Ishikawa (cell line): Measurements from ENCODE around the gene TUT1.

ENCODE experiments used
- CEBPB ChIP-seq: IDR thresholded peaks from 2 replicates; pipeline ENCODE4 v1.6.1; 2012
- CREB1 ChIP-seq: IDR thresholded peaks from 2 replicates; pipeline ENCODE4 v1.6.1; 2012; ENCODE audit warnings: low read depth
- EGR1 ChIP-seq: IDR thresholded peaks from 2 replicates; pipeline ENCODE4 v1.6.1; 2012
- EP300 ChIP-seq: IDR thresholded peaks from 2 replicates; pipeline ENCODE4 v1.6.1; 2012; ENCODE audit warnings: borderline replicate concordance
- FOXM1 ChIP-seq: IDR thresholded peaks from 2 replicates; pipeline ENCODE4 v1.6.1; 2012; ENCODE audit warnings: low read depth, borderline replicate concordance
- NFIC ChIP-seq: IDR thresholded peaks from 2 replicates; pipeline ENCODE4 v1.6.1; 2012
- RAD21 ChIP-seq: IDR thresholded peaks from 2 replicates; pipeline ENCODE4 v1.6.1; 2012; ENCODE audit warnings: low read depth
- TAF1 ChIP-seq: IDR thresholded peaks from 2 replicates; pipeline ENCODE4 v1.6.1; 2012; ENCODE audit warnings: low read depth, mild to moderate bottlenecking
- TCF12 ChIP-seq: IDR thresholded peaks from 2 replicates; pipeline ENCODE4 v1.6.1; 2012; ENCODE audit warnings: low read depth
- TEAD4 ChIP-seq: IDR thresholded peaks from 2 replicates; pipeline ENCODE4 v1.6.1; 2012
- YY1 ChIP-seq: IDR thresholded peaks from 2 replicates; pipeline ENCODE4 v1.6.1; 2012; ENCODE audit warnings: low read depth
- ZBTB7A ChIP-seq: IDR thresholded peaks from 2 replicates; pipeline ENCODE4 v1.6.1; 2012; ENCODE audit warnings: low read depth
- TF ChIP-seq, protein P1 (sequence below): IDR thresholded peaks from 2 replicates; pipeline ENCODE4 v1.6.1; 2012; ENCODE audit warnings: low read depth, mild to moderate bottlenecking
- TF ChIP-seq, protein P2 (sequence below): IDR thresholded peaks from 2 replicates; pipeline ENCODE4 v1.6.1; 2012
- TF ChIP-seq, protein P3 (sequence below): IDR thresholded peaks from 2 replicates; pipeline ENCODE4 v1.6.1; 2012

TUT1 gene

DNA sequence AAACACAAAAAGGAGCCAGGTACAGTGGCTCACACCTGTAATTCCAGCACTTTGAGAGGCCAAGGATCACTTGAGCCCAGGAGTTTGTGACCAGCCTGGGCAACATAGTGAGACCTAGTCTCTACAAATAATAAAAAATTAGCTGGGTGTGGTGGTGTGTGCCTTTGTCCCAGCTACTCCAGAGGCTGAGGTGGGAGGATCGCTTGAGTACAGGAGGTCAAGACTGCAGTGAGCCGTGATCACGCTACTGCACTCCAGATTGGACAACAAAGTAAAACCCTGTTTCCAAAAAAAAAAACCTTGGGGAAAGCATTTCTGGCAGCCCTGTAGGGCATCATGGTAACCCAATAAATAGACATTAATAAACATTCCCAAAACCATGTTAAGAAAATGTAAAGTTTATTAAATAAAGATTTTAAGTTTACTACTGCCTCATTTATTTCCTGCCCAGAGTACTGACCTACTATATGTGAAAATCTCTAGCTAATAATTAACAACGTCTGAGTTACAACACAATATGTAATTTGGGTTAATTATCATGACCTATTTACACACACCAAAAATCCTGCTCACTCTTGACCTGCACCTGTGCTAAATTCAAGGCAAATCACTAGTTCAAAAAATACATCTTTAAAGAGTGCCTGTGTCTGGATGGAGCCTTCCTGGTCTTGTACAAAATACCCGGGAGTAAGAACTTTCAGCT is 26.1 kb downstream of the TUT1 start:
- no peak for TF ChIP-seq ZBTB7A
- TF ChIP-seq FOXM1: no peak
- no peak for TF ChIP-seq CEBPB
- TF ChIP-seq CREB1: no peak
- TF ChIP-seq RAD21: no peak
- no peak for TF ChIP-seq TAF1
- TF ChIP-seq, protein P1, sequence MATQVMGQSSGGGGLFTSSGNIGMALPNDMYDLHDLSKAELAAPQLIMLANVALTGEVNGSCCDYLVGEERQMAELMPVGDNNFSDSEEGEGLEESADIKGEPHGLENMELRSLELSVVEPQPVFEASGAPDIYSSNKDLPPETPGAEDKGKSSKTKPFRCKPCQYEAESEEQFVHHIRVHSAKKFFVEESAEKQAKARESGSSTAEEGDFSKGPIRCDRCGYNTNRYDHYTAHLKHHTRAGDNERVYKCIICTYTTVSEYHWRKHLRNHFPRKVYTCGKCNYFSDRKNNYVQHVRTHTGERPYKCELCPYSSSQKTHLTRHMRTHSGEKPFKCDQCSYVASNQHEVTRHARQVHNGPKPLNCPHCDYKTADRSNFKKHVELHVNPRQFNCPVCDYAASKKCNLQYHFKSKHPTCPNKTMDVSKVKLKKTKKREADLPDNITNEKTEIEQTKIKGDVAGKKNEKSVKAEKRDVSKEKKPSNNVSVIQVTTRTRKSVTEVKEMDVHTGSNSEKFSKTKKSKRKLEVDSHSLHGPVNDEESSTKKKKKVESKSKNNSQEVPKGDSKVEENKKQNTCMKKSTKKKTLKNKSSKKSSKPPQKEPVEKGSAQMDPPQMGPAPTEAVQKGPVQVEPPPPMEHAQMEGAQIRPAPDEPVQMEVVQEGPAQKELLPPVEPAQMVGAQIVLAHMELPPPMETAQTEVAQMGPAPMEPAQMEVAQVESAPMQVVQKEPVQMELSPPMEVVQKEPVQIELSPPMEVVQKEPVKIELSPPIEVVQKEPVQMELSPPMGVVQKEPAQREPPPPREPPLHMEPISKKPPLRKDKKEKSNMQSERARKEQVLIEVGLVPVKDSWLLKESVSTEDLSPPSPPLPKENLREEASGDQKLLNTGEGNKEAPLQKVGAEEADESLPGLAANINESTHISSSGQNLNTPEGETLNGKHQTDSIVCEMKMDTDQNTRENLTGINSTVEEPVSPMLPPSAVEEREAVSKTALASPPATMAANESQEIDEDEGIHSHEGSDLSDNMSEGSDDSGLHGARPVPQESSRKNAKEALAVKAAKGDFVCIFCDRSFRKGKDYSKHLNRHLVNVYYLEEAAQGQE: no peak
- no peak for TF ChIP-seq NFIC
- no peak for TF ChIP-seq EGR1
- TF ChIP-seq TEAD4: no peak
- TF ChIP-seq EP300: no peak

DNA sequence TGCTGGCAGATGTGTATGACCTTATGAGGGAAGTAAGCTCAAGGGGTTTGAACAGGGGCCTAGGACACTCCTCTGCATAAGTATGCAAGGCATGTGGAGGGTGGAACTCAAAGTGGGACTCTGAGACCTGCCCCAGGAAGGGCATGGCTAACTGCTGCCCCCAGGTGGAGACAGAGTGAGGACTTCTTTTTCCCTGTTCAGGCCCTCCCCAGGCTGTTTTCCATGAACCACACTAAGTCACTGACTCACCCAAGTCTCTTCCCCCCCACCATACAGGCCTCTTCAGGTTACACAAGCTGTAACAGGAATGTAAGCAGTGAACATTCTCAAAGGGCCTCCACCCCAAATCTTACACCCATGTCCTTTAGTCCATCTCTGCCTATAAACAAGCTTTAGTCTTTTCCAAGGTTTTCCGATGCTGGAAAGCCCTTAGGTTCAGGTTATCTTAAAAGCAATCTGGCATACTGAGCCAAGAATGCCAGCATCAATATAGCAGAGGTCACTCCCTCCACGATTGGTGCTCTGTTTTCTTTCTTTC is 30.7 kb downstream of the TUT1 start:
- 0 out of 2 replicates have a peak, but pooled peaks have one; percentile 9 for TF ChIP-seq NFIC
- TF ChIP-seq TEAD4: peak; percentile 81
- no peak for TF ChIP-seq CREB1
- no peak for TF ChIP-seq YY1
- peak; percentile 77 for TF ChIP-seq RAD21
- no peak for TF ChIP-seq FOXM1
- 0 out of 2 replicates have a peak, but pooled peaks have one; percentile 38 for TF ChIP-seq TCF12

DNA sequence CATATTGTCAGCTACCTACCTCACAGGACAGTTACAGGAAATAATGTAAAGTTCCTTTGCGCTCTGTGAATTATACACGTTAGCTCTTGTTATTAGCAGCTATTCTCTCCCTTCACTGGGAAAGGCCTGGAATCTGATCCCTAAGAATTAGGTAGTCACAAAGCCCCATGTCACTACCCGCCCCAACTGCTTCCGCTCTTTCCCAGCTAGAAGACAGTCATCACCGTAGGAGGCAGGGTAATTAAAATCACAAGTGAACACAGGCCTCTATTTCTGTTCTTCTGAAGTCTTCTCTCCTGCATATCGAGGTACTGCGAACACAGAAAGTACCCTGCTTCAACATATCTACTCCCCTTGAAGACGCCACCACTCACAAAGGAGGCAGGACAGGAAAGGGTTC is 32.1 kb downstream of the TUT1 start:
- TF ChIP-seq CEBPB: no peak

DNA sequence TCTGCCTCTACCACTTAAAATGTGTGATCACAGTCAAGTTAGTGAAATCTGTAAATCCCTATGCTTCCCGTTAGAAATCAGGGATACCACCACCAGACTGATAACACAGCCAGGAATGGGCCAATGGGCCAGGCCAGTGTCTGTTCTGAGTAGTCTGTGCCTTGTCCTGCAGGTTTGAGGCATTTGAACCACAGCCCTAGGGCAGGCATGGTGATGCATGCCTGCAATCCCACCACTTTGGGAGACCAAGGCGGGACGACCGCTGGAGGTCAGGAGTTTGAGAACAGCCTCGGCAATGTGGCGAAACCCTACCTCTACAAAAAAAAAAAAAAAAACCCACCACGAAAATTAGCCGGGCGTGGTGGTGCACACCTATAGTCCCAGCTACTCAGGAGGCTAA is 32.7 kb downstream of the TUT1 start:
- TF ChIP-seq ZBTB7A (no peak), EGR1 (no peak), YY1 (no peak), TEAD4 (no peak), EP300 (no peak), CREB1 (no peak), TAF1 (no peak), NFIC (no peak), CEBPB (no peak), RAD21 (no peak), TCF12 (no peak), FOXM1 (no peak)
- TF ChIP-seq, protein P2, sequence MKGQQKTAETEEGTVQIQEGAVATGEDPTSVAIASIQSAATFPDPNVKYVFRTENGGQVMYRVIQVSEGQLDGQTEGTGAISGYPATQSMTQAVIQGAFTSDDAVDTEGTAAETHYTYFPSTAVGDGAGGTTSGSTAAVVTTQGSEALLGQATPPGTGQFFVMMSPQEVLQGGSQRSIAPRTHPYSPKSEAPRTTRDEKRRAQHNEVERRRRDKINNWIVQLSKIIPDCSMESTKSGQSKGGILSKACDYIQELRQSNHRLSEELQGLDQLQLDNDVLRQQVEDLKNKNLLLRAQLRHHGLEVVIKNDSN: no peak
- TF ChIP-seq, protein P3, sequence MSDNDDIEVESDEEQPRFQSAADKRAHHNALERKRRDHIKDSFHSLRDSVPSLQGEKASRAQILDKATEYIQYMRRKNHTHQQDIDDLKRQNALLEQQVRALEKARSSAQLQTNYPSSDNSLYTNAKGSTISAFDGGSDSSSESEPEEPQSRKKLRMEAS: no peak
- TF ChIP-seq, protein P1: no peak

DNA sequence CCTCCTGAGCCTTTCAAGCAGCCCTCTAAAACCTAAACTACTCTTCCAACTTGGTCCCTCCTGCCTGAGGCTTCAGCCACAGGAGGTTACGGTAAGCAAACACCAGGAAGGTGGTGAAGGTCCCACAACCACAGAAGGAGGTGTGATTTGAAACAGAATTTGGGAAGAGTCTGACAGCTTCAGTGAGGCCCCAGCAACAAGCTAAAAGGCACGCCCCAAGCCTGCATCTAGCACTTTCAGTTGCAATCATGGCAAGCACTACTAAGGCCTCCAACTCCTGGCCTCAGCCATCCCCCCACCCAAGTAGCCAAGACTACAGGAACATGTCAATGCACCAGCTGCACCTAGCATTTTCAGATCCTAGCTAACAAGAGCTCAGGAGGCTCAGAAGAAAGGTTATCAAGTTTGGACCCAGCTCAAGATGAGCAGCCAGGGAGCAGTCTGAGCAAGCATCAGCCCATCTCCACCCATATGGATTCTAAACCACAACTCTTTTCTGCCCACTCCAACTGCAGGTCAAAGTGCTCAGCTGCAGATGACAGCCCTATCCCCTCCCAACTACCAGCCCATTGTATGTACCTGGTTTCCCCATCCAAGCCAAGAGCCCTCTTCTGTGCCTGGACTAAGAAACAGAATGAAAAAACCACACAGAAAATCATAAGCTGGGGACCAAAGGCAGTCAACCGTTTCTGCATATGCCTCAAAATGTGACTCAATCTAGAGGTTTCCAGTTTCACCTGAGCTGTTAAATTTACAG is 34.3 kb downstream of the TUT1 start:
- TF ChIP-seq FOXM1 (no peak), TCF12 (no peak), NFIC (no peak), RAD21 (no peak), ZBTB7A (no peak), CREB1 (no peak), TAF1 (no peak), EGR1 (no peak)
- TF ChIP-seq, protein P2: no peak
